Measurements from ENCODE around the gene IGFN1.
"Not testable (repeated sequence)": the region's sequence is repeated elsewhere in the genome, so short reads cannot be mapped to it uniquely, and the experiment has no call there.

Gene IGFN1

DNA sequence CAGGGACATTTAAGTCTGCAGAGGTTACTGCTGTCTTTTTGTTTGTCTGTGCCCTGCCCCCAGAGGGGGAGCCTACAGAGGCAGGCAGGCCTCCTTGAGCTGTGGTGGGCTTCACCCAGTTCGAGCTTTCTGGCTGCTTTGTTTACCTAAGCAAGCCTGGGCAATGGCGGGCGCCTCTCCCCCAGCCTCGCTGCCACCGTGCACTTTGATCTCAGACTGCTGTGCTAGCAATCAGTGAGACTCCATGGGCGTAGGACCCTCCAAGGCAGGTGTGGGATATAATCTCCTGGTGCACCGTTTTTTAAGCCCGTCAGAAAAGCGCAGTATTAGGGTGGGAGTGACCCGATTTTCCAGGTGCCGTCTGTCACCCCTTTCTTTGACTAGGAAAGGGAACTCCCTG lies 49.0 kb downstream of the IGFN1 start:
- in situ Hi-C loops (cut with HindIII; ENCODE audit: low sequenced_read_pairs), result not testable (repeated sequence)

DNA sequence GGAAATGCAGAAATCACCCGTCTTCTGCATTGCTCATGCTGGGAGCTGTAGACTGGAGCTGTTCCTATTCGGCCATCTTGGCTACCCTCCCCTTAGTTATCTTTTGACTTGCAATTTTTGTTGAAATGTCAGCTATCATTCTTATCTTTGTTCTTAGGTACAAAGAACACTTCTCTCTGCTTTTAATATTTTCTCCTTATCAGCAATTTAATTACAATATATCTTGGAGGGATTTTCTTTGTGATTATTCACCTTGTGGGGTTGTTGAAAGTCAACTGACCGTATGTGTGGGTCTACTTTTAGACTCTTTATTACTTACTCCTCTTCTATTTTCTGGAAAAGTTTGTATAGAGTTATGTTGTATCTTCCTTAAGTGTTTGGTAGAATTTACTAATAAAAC lies 49.5 kb downstream of the IGFN1 start:
- in situ Hi-C loops (cut with HindIII; ENCODE audit: low sequenced_read_pairs), result no loop called here

DNA sequence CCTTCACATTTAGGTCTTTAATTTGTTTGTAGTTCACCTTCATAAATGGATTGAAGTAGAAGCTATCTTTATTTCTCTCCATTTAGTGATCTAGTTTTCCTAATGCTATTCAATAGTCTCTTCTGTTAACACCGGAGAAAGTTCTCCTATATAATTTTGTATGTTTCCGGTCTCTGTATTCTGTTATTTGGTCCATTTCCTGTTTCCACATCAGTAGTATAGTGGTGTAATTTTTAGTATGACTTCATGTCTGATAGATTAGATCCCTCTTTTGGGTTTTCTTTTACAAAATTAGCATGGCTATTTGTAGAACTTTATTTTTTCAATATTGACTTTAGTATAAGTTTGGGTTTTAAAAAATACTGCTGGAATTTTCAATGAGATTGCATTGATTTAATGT lies 51.1 kb downstream of the IGFN1 start:
- in situ Hi-C loops (cut with HindIII; ENCODE audit: low sequenced_read_pairs), result no loop called here

GRCh38 chr1:201245082-201245481 lies 54.5 kb downstream of the IGFN1 start:
- in situ Hi-C loops (cut with HindIII; ENCODE audit: low sequenced_read_pairs), result no loop called here

DNA sequence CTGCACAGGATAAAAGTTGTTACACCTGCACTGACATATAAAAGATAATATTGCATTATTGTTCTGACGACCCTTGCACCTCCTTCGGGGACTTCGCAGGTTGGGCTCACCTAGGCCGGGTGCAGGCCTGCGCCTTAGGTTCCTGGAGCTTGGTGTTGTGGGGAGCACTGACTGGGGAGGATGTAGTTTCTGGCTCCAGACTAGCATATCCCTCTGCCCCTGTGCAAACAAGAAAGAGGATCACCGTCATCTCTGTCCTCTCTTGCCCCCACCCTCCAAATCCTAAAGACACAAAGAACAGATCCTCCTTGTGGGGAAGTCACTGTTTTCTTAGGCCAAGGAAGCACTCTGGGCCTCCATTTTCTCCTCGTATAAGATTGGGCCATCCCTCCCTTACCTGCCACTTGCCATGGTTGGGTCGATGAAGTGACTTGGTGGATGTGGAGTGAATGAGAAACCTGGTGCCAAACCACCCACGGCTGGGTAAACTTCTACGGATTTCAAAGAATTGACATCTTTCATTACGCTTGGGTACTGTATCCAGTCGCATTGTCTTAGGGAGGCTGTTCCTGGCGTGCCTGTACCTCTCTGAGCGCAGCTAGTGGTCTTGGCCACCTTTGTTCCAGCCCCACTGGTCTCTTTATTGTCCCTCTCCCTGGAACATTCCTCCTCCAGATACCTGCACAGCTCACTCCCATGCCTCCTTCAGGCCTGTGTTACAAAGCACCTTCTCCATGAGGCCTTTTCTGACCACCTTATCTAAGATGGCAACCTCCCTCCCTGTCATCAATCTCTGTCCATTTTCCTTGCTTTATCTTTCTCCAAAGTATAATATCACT lies 58.3 kb downstream of the IGFN1 start:
- in situ Hi-C loops (cut with HindIII; ENCODE audit: low sequenced_read_pairs), result no loop called here

DNA sequence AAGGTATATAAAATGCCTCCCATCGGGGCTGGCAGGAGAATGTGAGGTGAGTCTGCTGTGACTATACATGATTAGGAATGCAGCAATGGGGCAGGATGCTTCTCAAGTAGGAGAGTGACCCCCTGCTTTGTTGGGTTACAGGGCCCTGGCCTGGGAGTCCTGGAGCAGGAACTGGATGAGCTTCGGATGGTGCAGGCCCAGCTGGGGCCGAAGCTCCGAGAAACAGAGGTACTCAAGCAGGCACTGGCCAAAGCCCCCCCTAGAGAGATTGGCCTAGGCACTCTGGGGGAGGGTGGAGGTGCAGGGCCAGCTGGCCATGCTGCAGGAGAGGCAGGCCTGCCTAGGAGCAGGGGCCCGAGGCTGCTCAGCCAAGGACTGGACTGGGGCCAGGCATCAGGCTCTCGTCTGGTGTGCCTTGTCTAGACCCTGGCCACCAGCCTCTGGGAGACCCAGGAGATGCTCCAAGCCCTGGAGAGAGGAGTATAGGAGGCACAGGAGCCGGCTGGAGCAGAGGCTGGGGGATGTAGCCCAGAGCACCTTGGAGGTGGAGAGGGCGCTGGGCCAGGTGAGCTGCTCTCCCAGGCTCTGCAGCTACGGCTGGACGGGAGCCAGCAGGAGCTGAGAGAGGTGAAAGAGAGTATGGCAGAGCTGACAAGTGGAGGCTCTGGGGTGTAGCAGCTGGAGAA lies 59.8 kb downstream of the IGFN1 start:
- in situ Hi-C loops (cut with HindIII; ENCODE audit: low sequenced_read_pairs), result no loop called here

- in situ Hi-C loops (cut with HindIII; ENCODE audit: low sequenced_read_pairs), result no loop called here
Observed at GRCh38 chr1:201251411-201251810, 60.8 kb downstream of the IGFN1 start.

DNA sequence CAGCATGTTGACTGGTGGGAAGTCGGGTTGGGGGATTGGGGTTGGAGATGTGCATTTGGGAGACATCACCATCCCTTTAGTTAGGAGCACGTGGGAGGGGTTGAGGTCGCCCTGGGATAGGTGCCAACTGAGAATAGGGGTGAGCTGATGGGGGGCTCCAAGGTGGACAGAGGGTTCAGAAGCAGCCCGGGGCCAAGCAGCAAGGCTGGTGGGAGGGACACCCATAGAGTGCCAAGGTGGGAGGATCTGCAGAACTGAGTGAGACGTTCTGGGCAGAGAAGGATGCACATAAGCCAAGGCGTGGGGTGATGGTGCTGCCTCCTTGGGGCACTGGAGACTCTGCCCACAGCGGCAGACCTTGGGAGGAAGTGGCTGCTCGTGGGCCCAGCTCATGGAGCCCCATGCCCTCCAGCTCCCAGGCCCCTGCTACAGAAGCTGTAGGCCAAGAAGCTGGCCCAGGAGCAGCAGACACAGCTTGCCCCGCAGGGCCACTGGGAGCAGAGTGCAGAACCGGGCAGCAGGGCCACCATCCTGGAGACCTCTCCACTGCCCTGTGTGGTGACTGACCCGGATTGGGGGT lies 61.3 kb downstream of the IGFN1 start:
- in situ Hi-C loops (cut with HindIII; ENCODE audit: low sequenced_read_pairs), result no loop called here

- in situ Hi-C loops (cut with HindIII; ENCODE audit: low sequenced_read_pairs), result no loop called here
Observed at GRCh38 chr1:201252944-201253371, 62.3 kb downstream of the IGFN1 start.

- in situ Hi-C loops (cut with HindIII; ENCODE audit: low sequenced_read_pairs), result no loop called here
Observed at GRCh38 chr1:201253411-201253810, 62.8 kb downstream of the IGFN1 start.

- in situ Hi-C loops (cut with HindIII; ENCODE audit: low sequenced_read_pairs), result no loop called here
Observed at GRCh38 chr1:201253906-201254624, 63.4 kb downstream of the IGFN1 start.

- in situ Hi-C loops (cut with HindIII; ENCODE audit: low sequenced_read_pairs), result no loop called here
Observed at GRCh38 chr1:201254625-201255478, 64.2 kb downstream of the IGFN1 start.

DNA sequence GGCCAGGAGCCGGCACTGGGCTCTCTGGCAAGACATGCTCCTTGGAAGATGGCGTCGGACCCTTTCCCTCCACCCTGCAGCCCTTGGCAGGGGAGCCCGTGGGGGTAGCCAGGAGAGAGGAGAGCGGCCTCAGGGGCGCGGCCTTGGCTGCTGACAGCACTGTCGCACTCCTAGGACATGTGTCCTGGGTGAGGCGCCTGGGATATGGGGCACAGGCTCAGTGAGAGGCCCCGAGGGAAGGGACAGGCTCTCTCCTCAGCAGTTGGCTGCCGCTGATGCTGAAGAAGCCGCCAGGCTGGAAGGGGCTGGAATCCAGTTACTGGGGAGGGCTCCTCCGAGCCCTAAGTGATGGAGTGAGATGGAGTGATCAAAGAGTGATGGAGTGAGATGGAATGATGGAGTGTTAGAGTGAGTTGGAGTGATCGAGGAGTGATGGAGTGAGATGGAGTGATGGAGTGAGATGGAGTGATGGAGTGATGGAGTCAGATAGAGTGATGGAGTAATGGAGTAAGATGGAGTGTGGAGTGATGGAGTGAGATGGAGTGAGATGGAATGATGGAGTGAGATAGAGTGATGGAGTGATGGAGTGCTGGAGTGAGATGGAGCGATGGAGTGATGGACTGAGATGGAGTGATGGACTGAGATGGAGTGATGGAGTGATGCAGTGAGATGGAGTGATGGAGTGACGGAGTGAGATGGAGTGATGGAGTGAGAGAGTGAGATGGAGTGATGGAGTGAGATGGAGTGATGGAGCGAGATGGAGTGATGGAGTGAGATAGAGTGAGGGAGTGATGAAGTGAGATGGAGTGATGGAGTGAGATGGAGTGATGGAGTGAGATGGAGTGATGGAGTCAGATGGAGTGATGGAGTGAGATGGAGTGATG lies 65.1 kb downstream of the IGFN1 start:
- in situ Hi-C loops (cut with HindIII; ENCODE audit: low sequenced_read_pairs), result no loop called here

GRCh38 chr1:201258132-201258531 lies 67.5 kb downstream of the IGFN1 start:
- in situ Hi-C loops (cut with HindIII; ENCODE audit: low sequenced_read_pairs), result not testable (repeated sequence)

GRCh38 chr1:201258763-201259230 lies 68.2 kb downstream of the IGFN1 start:
- in situ Hi-C loops (cut with HindIII; ENCODE audit: low sequenced_read_pairs), result no loop called here

- in situ Hi-C loops (cut with HindIII; ENCODE audit: low sequenced_read_pairs), result no loop called here
Observed at GRCh38 chr1:201259476-201260235, 69.0 kb downstream of the IGFN1 start.

DNA sequence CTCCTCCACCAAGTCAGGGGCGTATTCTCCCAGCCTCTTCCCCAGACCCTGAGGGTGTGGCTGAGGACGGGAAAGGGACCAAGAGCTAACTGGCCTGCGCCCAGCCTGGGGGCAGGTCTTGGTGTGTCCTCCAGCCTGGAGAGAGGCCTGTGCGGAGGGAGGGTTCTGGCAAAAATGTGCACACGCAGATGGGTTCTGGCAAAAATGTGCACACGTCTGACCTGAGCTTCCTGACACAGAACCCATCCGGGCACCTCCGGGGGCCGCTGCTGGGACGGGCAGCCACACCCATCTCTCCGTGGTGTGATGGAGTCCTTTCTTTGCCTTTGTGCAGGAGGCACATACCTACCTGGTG lies 69.6 kb downstream of the IGFN1 start:
- in situ Hi-C loops (cut with HindIII; ENCODE audit: low sequenced_read_pairs), result no loop called here

GRCh38 chr1:201260648-201261311 lies 70.2 kb downstream of the IGFN1 start:
- in situ Hi-C loops (cut with HindIII; ENCODE audit: low sequenced_read_pairs), result no loop called here
